Measurements from ENCODE around the gene SLC29A1.

Gene SLC29A1

DNA sequence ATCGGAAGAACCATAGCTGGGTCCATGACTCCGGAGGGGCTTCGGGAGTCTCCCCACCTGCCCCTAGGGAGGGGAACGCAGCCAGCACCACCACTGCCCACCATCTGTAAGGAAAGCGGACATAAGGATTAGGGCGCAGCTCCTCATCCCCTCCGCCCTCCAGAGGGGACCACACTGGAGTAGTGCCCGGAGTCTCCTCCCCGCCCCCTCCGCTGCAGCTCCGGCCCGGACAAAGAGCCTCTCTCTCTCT lies 33.3 kb downstream of the SLC29A1 start:
- DNase-seq: no peak

GRCh38 chr6:44257025-44257752 lies 33.8 kb downstream of the SLC29A1 start, which contains the start of gene SLC35B2:
TSS of gene SLC35B2 (minus strand) at chr6:44257528. CDS start at chr6:44257410, 118 bp downstream.
- peak; percentile 88 for DNase-seq

GRCh38 chr6:44257753-44258324 lies 34.4 kb downstream of the SLC29A1 start:
- no peak for DNase-seq

DNA sequence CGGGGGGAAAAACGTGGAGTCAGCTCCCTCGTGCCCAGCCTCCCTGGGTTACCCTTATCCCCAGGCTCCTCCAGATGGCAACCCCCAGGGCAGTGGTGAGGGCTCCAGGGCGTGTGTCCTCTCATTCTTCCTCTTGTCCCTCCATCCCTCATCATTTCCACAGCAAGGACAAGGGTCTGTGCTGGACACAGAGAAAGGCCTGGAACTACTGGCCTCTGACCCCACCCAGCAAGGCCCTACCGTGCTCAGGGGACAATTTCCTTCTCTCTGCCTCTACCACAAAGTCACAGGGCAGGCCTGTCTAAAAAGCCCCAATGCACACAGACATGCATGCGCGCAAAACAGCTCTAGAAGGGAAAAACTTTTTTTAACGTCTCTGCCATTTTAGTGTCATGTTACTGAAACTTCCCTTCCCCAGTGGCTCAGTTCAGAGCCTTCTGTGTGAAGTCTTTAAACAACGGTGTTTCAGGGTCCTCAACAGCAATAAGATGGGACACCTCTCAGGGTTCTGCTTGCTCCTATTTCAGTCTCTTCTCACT lies 35.0 kb downstream of the SLC29A1 start:
- no peak for DNase-seq

DNA sequence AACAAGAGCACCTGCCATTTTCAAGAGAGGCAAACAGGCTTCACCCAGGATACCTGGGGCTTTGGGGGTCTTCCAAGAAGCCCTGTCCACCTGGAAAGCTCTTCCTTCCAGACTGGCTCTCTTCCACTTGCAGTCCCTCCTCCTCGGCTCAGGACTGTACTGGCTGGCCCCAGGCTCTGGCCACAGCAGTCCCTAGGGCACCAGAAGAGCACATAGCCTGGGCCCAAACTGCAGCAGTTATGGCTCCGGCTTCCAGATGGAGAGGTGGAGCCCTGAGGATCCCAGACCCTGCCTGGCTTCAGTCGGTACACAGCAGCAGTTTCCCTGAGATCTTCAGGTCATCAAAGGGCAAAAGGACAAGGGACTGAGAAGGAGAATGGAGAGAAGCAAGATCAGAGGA lies 35.5 kb downstream of the SLC29A1 start:
- DNase-seq: no peak

- DNase-seq: no peak
Measured at GRCh38 chr6:44260011-44260410, 36.6 kb downstream of the SLC29A1 start.

DNA sequence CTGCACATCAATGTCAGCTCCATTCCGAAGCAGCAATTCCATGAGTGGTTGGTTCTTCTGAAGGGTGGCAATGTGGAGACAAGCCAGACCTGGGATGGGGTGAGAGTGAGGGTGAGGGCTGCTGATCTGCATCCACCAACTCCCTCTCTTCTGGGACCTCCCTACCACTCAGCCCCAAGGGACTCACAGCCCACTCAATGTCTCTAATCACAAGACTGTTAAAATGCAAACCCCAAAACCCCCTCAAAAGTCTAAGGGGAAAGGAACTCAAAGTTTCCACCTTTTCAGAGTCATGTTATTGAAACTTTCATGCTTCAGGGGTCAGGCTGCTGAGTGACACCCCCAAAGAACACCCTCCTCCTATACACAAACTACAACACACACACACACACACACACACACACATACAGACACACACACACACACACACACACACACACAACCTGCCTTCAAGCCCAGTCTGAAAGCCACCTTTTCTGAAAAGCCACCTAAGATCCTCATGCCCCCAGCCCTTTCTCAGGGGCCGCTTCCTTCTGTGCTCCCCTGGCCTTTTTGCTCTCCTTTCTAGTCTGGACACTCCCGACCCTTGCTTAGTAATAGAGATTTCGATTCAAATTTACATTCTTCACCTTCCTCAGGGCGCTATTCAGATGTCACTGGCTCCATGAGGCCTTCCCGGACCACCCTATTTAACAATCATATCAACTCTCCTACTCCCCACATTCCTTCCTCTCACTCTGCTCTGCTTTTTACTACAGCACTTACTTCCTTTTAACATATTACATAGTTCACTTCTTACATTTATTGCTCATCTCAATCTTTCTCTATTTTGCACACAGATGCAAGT lies 37.3 kb downstream of the SLC29A1 start:
- DNase-seq: no peak

DNA sequence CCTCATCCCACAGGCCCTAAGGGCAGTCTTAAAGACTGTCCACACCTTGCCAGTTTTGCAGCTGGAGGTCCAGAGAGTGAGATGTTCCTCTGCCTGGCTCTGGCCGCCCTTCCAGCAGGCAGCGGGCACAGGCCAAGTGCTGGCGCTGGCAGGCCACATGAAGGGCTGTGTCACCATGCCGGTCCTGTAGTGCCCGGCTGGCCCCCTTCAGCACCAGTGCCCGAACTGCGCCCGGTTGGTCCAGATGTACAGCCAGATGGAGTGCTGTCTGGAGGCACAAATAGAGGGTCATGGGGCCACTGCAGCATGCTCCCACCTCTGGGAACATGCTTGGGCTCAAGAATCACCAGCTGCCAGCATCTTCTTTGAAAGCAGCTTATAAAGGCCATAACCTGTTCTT lies 38.2 kb downstream of the SLC29A1 start:
- DNase-seq: no peak

DNA sequence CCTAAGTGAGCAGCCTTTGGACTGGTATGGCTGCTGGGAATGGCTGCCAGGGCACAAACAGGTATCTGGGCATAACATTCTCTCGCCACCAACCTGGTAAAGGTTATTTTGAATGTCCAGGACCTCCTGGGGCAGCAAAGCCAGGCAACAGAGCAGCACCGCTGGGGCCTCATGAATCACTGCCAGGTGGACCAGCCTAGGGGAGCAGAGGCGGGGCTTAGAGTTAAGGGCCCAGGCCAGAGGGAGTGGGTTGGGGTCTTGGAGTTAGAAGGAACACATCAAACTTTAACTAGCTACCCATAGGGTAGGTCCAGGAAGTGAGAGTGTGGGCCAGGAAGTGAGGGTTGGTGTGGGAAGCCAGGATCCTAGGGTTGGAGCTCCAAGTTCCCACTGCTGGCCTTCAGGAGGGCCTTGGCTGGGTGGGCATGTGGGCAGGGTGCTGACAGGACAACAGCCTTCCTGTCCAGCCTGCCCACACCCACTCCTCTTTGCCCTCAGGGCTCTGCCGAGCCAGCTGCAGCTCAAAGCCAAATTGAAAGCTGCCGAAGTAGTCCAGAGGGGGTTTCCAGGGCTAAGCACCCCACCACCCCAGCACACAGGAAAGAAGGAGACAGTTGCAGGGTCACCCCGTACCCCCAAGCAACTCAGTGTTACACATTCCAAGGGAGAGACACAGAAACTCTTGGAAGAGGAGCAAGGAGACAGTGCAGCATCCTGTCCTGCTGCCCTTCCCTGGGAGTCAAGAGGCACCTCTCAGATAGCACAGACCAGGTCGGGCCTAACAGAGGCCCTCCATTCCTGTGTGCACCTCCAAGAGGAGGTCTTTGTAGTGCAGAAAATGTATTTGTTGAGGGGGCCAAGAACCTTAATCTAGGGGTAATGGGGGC lies 39.3 kb downstream of the SLC29A1 start:
- DNase-seq: no peak

DNA sequence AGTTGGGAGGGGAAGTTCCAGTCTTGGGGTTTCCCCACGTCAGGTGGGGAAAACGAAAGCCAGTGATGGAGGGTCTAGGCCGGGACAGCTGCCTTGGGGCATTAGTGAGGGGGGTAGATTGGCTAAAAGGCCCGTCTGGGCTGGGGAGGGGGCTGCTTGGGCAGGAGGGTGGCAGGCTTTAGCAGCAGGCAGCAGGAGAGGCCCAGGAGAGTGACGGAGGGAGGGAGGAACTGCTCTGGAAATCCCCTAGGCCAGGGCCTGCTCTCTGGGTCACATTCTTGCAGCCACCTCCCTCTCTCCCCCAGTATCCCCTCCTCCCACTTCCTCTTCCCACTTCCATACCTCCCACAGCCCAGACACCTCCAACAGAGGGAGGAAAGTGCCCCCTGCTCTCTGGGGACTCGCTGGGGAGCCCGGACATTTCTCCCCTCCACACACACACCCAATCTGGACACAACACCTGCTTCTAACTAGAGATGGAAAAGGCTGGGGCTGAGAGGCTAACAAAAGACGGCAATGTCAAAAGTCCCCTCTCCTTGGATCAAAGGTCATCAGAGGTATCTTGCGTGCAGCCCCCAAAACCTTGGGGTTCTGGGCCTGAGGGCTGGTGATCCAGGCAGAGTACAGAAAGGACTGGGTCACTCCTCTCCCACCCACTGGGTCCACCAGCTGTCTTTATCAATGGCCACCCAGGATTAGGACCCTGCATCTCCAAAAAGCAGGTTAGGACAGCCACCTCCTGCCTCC lies 40.1 kb downstream of the SLC29A1 start:
- no peak for DNase-seq

GRCh38 chr6:44264154-44265006 lies 41.0 kb downstream of the SLC29A1 start:
- peak; percentile 50 for DNase-seq

GRCh38 chr6:44265007-44265721 lies 41.8 kb downstream of the SLC29A1 start, which contains the start of gene NFKBIE:
TSS of gene NFKBIE (minus strand) at chr6:44265551. CDS start at chr6:44265346, 205 bp downstream.
- peak; percentile 96 for DNase-seq

GRCh38 chr6:44265722-44266233 lies 42.4 kb downstream of the SLC29A1 start:
- DNase-seq: no peak

DNA sequence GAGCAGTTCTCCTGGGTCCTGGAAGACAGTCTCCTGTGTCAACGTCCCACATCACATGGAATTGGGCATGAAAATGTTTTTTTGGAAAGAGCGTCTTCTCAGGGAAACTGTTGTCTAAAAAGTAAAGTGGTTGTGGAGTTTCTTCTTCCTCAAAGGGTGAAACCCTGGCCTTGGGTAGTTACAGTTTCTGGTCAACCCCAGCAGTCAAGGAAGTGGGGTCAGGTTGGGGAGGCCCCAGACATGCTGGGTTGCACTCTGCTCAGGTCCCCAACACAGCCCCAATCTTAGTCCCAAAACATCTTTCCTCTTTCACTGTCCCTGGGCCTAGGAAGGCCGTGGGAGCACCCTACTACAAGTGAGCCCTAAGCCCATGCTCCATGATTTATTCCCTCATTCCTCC lies 43.0 kb downstream of the SLC29A1 start:
- DNase-seq: no peak

DNA sequence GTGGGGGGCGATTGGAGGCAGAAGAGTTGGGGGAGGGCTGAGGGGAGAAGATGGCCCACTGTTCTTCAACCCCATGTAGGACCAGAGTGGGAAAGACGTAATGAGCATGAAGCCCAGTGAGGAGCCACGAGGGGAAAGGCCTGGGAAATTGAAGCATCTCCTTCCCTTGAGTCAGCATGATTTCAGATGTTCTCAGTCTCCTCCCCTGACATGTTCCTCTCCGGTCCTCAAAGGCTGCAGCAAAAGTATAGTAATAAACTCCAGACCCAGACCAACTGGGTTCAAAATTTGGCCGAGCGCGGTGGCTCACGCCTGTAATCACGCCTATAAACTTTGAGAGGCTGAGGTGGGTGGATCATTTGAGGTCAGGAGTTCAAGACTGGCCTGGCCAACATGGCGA lies 43.9 kb downstream of the SLC29A1 start:
- no peak for DNase-seq

- DNase-seq: peak; percentile 75
Measured at GRCh38 chr6:44268095-44268628, 44.8 kb downstream of the SLC29A1 start.

- DNase-seq: no peak
Measured at GRCh38 chr6:44269178-44269920, 46.0 kb downstream of the SLC29A1 start.

DNA sequence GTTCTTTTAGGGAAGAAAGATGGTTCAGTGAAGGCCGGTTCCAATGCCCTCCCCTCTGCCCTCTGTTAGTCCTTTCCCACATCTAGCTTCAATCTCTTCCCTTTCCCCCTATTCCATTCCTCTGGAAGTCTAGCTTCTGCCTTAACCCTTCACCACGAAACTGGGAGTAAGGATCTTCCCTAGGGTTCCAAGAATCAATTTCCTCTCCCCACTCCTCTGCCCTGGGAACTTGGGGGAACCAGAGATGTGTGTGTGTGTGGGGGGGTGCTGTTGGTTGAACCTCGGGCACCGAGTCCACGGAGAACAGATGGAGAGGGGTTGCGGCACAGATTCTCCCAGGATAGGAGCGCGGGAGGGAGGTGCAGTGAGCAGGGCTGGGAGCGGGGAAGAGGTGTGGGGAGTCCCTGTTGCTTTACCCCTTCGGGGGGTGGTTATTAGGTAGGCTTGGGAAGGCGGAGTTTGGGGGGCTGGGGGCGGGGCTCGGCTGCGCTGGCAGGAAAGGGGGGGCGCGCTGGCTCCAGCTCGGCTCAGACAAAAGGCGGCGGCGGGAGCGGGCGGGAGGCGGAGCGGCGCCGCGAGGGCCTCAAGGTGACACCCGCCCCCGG lies 46.6 kb downstream of the SLC29A1 start, which contains the start of gene TMEM151B:
TMEM151B (plus strand) TSS at position 530 of the 605 bp plus-strand sequence. CDS start 293 bp downstream, outside the sequence.
- no peak for DNase-seq
